ENCODE results near the gene CMPK2.
"Not testable (repeated sequence)": the region's sequence is repeated elsewhere in the genome, so short reads cannot be mapped to it uniquely, and the experiment has no call there.

The CMPK2 gene, protein sequence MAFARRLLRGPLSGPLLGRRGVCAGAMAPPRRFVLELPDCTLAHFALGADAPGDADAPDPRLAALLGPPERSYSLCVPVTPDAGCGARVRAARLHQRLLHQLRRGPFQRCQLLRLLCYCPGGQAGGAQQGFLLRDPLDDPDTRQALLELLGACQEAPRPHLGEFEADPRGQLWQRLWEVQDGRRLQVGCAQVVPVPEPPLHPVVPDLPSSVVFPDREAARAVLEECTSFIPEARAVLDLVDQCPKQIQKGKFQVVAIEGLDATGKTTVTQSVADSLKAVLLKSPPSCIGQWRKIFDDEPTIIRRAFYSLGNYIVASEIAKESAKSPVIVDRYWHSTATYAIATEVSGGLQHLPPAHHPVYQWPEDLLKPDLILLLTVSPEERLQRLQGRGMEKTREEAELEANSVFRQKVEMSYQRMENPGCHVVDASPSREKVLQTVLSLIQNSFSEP

DNA sequence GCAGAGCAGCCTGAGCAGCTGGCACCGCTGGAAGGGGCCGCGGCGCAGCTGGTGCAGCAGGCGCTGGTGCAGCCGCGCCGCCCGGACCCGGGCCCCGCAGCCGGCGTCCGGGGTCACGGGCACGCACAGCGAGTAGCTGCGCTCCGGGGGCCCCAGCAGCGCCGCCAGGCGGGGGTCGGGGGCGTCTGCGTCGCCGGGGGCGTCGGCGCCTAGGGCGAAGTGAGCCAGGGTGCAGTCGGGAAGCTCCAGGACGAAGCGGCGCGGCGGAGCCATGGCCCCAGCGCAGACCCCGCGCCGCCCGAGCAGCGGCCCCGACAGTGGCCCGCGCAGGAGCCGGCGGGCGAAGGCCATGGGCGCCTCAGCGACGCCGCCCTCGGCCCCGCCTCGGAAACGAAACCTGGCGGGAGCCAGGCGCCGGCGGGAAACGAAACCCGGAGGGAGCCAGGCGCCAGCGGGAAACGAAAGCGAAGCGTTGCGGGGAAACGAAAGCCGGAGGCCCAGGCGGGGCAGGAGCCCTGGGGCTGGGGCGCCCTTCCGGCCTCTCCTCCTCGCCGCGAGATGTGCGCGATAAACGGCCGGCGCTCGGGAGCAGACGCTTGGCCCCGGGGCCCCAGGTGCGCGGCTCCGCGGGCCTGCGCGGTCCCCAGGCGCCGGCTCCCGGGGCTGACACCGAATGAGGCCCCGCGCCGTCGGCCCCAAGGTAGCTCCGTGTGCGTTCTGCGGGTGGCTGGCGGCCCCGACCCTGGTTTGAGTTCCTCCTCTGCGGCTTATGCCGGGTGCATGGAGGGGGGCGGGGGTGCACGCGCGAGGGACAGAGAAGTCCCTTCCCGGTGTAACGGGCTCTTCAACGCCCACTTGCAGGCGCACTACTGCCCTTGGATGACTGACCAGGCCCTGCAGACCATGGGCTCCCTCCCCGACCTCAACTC, at the start of gene CMPK2:
Gene CMPK2, minus strand, starts transcription at position 562 of the 929 bp plus-strand sequence. Its CDS starts 211 bp downstream, at position 351.
- peak; percentile 54 for DNase-seq (ENCODE audit: low read depth)

DNA sequence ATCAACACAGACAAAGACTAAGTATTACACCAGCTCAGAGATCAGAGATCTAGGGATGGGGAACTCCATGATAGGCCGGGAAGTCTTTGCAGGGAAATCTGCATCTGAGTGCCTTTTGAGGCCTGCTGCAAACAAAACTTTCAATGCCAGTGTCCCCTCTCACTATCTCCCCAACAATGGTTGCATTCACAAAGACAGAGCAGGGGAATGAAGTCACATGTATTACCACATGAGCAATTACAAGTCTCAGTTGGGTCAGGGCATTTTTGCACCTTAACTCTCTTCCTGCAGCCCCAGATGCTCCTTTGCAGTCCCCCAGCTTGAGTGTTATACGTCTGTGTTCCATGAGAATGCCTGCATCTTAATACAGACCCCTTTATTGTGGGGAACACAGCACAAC, 49.7 kb upstream of the CMPK2 start:
- no peak for DNase-seq (ENCODE audit: low read depth)

DNA sequence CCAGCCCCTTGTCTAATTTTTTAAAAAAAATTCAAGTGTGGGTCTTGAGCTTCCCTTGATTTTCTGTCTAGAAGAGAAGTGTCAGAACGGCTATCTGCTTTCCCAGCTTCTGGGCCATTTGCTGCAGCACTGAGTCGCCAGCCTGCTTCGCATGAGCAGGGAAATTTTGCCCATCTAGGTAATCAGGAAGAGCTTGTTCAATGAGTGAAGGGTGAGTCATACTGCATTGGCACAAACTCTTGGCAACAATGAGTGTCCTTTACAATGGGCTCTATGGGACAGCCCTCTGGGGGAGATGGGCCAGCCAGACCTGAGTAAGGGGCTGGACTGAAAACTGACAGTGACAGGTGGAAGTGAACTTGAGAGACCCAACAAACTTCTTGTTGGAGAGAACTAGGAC, 49.1 kb upstream of the CMPK2 start:
- DNase-seq (ENCODE audit: low read depth), result no peak

DNA sequence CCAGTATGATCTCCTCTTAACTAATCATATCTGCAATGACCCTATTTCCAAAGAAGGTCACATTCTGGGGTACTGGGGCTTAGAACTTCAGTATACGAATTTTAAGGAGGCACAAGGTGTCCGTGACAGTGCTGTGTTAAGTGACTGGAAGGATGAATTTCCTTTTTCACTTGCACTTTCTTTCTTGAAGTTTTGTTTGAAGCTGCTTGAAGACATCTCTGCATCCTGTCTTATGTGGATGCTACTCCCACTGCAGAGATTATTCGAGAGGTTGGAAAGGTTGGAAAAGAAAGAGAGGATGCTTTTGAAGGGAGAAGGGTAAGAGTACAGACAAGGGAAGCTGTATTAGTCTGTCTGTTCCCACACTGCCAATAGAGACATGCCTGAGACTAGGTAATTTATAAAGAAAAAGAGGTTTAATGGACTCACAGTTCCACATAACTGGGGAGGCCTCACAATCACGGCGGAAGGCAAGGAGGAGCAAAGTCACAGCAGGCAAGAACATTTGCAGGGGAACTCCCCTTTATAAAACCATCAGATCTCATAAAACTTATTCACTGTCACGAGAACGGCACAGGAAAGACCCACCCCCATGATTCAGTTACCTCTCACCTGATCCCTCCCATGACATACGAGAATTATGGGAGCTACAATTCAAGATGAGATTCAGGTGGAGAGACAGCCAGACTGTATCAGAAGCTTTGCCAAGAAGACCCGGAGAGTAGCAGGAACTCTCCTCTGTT, 47.9 kb upstream of the CMPK2 start:
- no peak for DNase-seq (ENCODE audit: low read depth)

DNA sequence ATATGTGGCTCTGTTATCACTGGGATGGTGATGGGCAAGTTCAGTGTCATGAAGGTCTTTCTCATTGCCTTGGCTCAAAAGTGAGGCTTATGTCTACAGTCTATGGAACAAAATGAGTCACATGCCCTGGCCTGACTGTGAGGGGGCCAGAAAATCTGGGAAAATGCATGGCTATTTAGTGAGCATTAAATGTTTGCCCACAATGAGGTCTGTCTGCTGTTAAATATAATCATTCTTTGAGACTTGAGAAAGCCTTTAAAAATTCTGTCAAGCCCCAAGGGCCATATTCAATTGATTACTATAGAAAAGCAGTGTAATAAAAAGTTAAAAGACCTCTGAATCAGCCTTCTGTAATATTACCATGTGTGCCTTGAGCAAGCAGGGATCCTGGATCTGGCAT, 46.0 kb upstream of the CMPK2 start:
- DNase-seq (ENCODE audit: low read depth), result no peak

DNA sequence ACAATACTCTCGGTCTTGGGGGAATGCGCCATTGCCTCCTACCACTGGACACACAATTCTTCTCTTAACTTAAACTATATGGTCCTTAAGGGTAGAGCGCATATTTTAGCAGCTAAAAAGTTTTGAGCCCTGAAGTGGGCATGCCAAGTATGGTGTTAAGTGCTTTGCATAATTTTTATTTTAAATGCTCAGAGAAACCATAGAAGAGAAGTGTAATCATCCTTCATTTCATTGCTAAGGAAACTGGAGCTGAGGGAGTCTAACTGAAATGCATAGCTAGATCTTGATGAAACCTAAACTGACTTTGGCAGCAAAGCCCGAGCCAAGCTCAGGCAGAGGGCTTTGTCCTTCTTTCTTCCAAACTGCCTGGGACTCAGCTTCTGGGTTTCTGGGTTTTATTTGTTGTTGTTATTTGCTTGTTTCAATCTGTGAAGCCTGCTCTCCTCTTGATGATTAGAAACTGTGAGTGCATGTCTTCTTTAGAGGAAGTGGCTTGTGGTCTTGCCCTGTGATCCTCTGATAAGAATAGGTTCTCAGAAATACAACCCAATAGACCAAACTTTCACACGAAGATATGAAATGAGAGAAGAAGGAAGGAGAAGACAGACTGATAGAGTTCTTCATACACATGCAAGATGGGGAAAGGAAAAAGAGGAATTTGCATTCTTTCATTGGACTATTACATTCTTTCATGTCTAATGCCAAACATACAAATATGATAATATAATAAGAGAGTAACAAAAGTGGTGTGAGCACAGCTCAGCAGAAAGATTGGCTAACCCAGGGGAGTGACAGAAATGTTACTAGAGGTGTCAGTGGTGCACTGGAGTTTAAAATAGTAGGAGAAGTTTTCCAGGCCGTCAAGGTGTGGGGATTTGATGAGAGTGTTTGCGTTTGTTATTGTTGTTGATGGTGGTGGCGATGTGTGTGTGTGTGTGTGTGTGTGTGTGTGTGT, 44.0 kb upstream of the CMPK2 start:
- no peak for DNase-seq (ENCODE audit: low read depth)

DNA sequence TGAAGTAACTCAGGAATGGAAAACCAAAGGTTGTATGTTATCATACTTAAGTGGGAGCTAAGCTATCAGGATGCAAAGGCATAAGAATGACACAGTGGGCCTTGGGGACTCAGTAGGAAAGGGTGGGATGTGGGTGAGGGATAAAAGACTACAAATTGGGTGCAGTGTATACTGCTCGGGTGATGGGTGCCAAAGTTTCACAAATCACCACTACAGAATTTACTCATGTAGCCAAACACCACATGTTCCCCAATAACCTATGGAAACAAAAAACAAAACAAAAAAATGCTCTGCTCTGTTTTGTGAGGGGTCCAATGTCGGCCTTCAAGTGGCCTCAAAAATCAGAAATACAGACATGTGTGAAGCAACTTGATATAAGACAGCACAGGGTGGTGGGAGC, 42.6 kb upstream of the CMPK2 start:
- no peak for DNase-seq (ENCODE audit: low read depth)

DNA sequence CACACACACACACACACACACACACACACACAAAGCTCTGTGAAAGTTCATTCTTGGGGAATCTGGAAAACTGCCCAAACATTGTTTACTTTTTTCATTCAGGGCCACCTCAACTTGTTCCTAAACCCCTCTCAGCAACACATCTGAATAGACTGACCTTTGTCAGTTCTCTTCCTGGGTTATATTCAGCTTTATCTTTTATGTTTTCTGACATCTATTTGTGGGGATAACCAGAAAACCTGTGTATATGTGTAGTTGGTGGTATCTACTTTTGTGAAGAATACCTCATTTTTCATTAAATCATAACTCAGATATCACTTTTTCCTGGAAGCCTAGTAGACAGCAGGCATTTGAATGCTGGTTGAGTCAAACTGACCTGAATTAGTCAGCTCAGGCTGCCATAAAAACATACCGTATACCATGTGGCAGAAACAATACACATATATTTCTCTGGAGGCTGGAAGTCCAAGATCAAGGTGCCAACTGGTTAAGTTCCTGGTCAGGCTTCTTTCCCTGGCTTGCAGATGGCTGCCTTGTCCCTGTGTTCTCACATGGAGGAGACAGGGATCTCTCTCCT, 40.5 kb upstream of the CMPK2 start:
- DNase-seq (ENCODE audit: low read depth), result no peak

DNA sequence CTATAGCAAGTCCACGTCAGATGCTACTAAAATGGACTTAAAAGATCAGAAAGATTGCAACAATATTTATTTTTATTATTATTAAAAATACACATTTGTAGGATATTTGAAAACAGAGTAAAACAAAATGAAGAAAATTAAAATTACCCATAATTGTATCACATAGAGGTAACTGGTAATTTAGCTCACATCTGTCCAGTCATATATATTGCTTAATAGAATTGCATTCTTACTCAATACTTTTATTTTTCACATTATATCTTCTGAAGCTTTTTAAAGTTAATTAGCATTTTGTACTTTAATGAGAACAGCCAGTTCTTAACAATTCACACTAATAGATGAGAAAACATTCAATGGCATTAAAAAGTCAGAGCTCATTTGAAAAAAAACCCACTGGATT, 40.0 kb upstream of the CMPK2 start:
- DNase-seq (ENCODE audit: low read depth), result no peak

DNA sequence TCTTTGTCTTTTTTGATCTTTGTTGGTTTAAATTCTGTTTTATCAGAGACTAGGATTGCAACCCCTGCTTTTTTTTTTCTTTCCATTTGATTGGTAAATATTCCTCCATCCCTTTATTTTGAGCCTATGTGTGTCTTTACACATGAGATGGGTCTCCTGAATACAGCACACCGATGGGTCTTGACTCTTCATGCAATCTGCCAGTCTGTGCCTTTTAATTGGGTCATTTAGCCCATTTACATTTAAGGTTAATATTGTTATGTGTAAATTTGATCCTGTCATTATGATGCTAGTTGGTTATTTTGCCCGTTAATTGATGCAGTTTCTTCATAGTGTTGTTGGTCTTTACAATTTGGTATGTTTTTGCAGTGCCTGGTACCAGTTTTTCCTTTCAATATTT, 36.9 kb upstream of the CMPK2 start:
- DNase-seq (ENCODE audit: low read depth), result not testable (repeated sequence)

DNA sequence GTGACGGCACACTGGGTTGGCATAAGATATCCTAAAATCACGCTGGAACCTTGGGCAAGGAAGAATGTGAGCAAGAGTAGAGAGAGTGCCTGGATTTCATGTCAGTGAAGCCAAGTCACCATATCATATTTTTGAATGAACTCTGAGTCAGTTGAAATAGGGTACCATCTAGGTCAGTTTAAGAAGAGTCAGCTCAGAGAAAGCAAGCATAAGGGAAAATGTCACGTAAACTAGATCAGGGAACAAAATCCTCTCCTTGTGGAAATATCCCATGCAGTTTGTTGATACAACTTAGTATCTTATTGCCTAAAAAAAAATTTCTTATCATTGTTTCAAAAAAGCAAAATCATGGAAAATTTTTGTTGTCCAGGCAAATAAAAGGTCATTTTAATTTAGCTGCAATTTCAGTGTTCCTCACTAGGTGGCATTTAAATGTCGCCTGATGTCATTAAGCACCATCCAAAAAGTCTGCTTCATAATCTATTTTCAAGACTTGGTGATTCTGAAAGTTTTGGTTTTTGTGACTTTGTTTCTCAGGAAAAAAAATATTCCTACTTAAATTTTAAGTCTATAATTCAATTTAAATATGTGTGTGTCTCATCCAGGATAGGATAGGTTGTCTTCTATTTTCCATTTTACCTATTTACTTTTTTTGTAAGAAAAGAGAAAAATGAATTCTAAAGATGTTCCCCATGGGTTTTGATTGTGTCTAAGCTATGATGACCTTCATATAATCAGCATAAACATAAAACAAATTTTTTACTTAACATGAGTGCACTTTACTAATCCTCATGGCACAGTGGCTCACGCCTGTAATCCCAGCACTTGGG, 31.4 kb upstream of the CMPK2 start:
- no peak for DNase-seq (ENCODE audit: low read depth)

DNA sequence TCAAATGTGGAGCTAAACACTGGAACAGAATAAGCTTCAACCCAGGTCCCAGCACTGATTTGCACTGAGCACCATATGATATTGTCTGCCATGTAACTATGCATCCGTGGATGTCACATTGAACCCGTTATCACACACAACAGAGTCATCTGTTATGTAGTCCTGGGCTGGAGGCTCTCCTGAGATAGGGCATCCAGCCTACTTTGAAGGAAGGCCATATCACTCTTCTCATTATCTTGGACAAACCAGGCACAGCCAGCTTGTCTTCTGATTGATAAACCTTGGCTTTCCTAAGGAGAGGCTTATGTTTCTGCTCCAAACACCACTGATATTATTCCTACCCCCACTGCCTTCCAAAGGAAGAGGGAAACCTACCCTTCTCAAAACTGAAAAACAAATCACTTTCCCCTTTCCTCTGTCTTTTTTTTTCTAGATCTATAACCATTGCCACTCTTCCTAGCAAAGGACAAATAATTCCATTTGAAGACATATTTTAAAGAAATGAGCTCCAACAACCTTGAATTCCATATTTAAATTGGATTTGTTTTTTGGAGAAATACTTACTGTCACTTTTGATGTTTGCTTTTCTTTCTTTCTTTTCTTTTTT, 28.3 kb upstream of the CMPK2 start:
- DNase-seq (ENCODE audit: low read depth), result no peak

DNA sequence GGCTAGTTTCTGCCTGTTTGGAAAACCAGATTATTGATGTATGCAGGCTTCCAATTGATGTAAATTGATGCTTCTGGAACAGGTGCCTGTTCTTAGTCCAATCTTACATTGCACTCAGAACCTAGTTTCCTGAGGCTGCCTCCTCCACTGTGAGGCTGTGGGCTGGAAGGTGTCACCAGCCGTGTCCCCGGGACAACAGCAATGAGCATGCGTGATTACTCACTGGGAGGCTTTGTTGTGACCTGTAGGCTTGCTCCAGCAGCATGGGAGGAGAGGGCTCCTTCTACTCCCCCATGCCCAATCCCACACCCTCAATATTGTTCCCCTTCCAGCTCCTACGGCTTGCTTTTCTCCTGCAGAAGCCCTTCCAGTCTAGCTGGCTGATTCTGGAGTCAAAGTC, 23.0 kb upstream of the CMPK2 start:
- DNase-seq (ENCODE audit: low read depth), result no peak

DNA sequence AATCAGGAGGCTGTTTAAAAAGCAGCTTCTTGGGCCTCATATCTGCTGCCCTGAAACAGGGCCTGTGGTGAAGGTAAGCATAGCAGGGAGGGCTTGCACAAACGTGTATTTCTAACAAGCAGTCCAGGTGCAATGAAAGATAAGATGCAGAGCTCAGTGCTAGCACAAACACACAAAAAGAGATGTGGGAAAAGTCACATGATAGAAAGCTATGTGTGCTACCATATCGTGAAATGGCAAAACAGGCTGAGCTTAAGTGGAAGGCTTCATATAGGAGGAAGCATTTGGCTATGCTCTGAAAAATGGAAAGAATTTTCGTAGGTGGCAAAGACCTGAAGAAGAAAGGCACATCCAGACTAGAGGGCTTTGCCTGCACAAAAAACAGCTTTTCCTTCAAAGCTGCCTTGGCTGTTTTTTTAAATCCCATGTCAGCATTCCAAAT, 22.1 kb upstream of the CMPK2 start:
- no peak for DNase-seq (ENCODE audit: low read depth)

DNA sequence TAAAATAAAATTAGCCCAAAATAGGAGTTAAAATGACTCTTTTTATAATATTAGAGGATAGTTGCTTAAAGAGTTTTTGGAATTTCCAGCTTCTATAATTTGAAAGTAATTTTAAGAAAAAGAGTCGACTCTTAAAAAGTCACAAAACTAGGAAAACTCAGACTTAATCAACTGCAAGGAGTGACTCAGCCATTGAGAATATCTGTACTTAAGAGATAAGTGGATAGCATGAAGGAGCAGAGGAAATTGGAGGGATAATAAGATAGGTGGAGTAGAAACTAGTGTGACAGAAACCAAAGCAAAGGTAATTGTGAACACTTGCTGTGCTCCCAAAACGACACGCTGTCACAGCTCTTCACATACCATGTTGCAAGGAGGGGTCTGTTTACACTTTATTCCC, 20.3 kb upstream of the CMPK2 start:
- DNase-seq (ENCODE audit: low read depth), result no peak

DNA sequence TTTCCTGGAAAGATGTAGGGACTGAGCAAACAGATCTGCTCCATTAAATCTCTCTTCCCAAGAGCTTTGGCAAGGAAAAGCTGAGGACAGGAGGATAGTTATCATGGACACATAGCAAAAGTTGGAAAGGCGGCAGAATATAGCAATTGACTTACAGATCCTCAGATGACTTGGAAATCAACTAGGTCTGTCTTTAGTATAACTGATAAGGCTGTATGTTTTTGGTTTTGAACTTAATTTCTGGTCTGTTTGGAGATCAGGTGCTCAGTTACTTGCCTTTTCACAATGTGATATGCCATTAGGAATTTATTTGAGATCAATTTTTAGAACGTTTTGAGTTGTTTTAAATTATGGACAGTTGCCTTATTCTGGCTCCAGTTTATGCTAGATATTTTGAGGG, 19.8 kb upstream of the CMPK2 start:
- DNase-seq (ENCODE audit: low read depth), result no peak

DNA sequence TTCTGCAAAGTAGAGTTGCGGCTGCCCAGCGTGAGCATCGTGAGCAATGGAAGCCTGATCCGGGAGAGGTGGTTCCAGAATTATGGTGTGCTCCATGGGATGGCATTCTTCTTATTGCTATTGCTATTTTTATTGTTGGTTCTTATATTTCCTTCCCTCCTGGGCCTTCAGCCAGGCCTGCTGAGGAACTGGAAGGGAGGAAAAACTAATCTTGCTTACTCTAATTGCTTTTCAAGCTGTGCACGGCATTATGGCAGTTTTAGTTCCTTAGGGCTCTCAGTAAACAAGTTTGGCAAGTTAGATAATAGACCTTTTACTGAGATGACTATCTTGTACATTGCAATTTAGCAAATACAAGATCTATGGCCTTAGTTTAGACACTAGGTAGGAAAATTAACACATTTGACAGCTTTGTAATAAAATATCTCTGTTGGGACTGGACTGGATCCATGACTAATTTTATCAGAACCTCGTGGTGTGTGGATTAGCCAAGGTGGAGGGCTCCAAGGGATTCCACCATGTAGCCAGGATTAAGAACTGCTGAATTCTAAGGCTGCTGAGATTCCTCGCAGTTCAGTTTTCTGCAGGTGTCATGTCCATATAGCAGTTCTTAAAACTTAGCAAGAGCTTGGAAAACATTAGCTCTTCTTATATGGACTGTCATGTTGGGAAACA, 17.9 kb upstream of the CMPK2 start:
- no peak for DNase-seq (ENCODE audit: low read depth)

DNA sequence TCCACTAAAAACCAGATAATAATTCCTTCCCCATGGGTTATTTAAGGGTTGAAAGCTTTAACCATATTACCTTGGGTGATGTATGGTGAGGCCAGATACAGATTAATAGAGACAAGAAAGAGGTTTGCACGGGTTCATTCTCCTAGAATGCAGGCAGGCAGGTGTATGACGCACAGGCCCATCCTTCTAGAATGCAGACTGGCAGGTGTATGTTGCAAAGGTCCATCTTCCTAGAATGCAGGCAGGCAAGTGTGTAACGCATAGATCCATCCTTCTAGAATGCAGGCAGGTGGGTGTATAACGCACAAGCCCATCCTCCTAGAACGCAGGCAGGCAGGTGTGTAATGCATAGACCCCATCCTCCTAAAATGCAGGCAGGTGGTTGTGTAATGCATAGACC, 15.8 kb upstream of the CMPK2 start:
- no peak for DNase-seq (ENCODE audit: low read depth)

DNA sequence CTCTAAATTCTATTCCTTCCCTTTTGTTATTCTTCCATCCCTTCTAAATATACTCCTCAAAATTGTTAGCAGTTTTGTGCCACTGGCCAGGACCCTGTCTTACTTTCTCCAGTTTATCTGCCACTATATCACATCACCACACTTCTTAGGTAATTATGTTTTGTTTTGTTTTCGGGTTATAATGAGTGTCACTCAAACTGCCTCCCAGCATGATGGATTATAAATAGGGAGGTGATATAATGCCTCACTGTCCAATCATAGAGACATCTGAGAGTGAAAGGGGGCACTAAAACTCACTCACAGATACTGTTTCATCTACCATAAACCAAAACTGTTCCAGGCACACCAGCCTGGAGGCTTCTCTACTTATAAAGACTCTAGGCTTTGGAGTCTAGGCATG, 15.3 kb upstream of the CMPK2 start:
- no peak for DNase-seq (ENCODE audit: low read depth)

Data from stimulated activated CD8-positive, alpha-beta memory T cell treated with anti-CD3 and anti-CD28 coated beads, Interleukin-7, amount 100 ng/mL, for 24 hours (primary cell).